Measurements from ENCODE around the gene APOE. TPM values are rescaled to one million over a fixed set of nuclear protein-coding genes. Genes with fewer than 3 reads are reported as not detected.
A peak's percentile ranks its signal among the peaks of the same experiment; 100 is the strongest.

APOE gene
- total and polyA plus RNA-seq, 2 of the 13 experiments (the other 11 are each of a cell fraction or from before 2014, with no cell fraction given), result 1,328 to 1,470 TPM

- ChIA-PET POLR2A (interaction anchor here (1.2 to 14.7 kb wide), 7 partner anchors 12 to 46 kb away, joined by 3 to 317 read pairs (median 25); partner anchors contain the start of genes APOC2 and CLPTM1), CTCF (ENCODE audit: low intra/inter-chr PET ratio, low total read pairs) (no interaction called here)
- peaks cover 20% of the 10 kb centered on the region for H3K79me2 ChIP-seq (ENCODE audit: insufficient read depth, low read length)
- no peak overlapping the region for H3K27ac ChIP-seq (ENCODE audit: extremely low read length, insufficient read depth, low read length)
- peaks cover 3 to 21% of the 10 kb centered on the region in 2 experiments for H3K36me3 ChIP-seq (replicated peaks in 1 of 2; ENCODE audit: control insufficient read depth in 1 of 2, insufficient read depth in 2 of 2, low read length in 2 of 2)
- intact Hi-C loops (cut with micrococcal nuclease; ENCODE audit: unreplicated experiment), result no loop called here
- TF ChIP-seq ZNF101 (CRISPR knock-in tag; IDR thresholded peaks at IDR 0.05; ENCODE audit: borderline replicate concordance, low read depth) (no peak), ZNF121 (CRISPR knock-in tag; IDR thresholded peaks at IDR 0.05) (peak; percentile 67; the same call in 1 of the 2 replicates), ATF7-NPFF (CRISPR knock-in tag; IDR thresholded peaks at IDR 0.05; ENCODE audit: low read depth) (no peak)
- H3K9ac ChIP-seq (ENCODE audit: insufficient read depth, low read depth, low read length), result no peak overlapping the region
- H3K4me3 ChIP-seq (replicated peaks in 1 of 3; ENCODE audit: insufficient read depth in 1 of 3, low read depth in 2 of 3, low read length in 3 of 3), result no peak overlapping the region
- in situ Hi-C loops (cut with HindIII; ENCODE audit: extremely low pct_ligation_motif_present, low pct_unique_long_range_greater_than_20kb), result no loop called here
- DNase-seq (ENCODE audit: low spot score), result no peak
- no peak overlapping the region for H2AFZ ChIP-seq (ENCODE audit: low read length)
- peak overlapping the region; percentile 26; the same call in 1 of the 2 replicates for H3K4me2 ChIP-seq (ENCODE audit: low read depth, low read length)
- H3K27me3 ChIP-seq (ENCODE audit: control insufficient read depth in 1 of 2, insufficient read depth in 2 of 2, low read length in 2 of 2), result no peaks in the 10 kb centered on the region; a peak in 1 of 5 replicates
- 96% methylated on average over 40 of the region's 46 CpGs for WGBS (ENCODE audit: low lambda C conversion rate)
- no peak for ATAC-seq
- H4K20me1 ChIP-seq (ENCODE audit: insufficient read depth, low read length), result peaks cover 14% of the 10 kb centered on the region
- FAIRE-seq, result no peak
- peaks cover 72% of the 10 kb centered on the region for H3K4me1 ChIP-seq (ENCODE audit: insufficient read depth, low read length)
- no peaks in the 10 kb centered on the region for H3K9me3 ChIP-seq (ENCODE audit: low read length)
- no TSS peak for BruUV-seq (replicated peaks)
These were observed 2.7 kb downstream of the APOE start for GRCh38 chr19:44908074-44908835.

GRCh38 chr19:44908836-44909261 lies 3.3 kb downstream of the APOE start:
- Histone ChIP-seq H3K4me3 (replicated peaks in 1 of 3; ENCODE audit: insufficient read depth in 1 of 3, low read depth in 2 of 3, low read length in 3 of 3) (no peak overlapping the region), H2AFZ (ENCODE audit: low read length) (no peak overlapping the region), H3K4me2 (ENCODE audit: low read depth, low read length) (no peak overlapping the region), H3K9ac (ENCODE audit: insufficient read depth, low read depth, low read length) (no peak overlapping the region), H3K27ac (ENCODE audit: extremely low read length, insufficient read depth, low read length) (no peak overlapping the region), H3K9me3 (ENCODE audit: low read length) (no peaks in the 10 kb centered on the region), H4K20me1 (ENCODE audit: insufficient read depth, low read length) (peaks cover 14% of the 10 kb centered on the region), H3K36me3 (replicated peaks in 1 of 2; ENCODE audit: control insufficient read depth in 1 of 2, insufficient read depth in 2 of 2, low read length in 2 of 2) (peaks cover 3 to 21% of the 10 kb centered on the region in 2 experiments), H3K4me1 (ENCODE audit: insufficient read depth, low read length) (peaks cover 73% of the 10 kb centered on the region), H3K79me2 (ENCODE audit: insufficient read depth, low read length) (peaks cover 20% of the 10 kb centered on the region), H3K27me3 (ENCODE audit: control insufficient read depth in 1 of 2, insufficient read depth in 2 of 2, low read length in 2 of 2) (no peaks in the 10 kb centered on the region; a peak in 1 of 5 replicates)
- POLR2A ChIA-PET, result interaction anchor here (2.8 to 14.7 kb wide), 5 partner anchors 16 to 45 kb away, joined by 18 to 317 read pairs (median 55); partner anchors contain the start of genes APOC2 and CLPTM1
- intact Hi-C loops (cut with micrococcal nuclease; ENCODE audit: unreplicated experiment), result no loop called here
- WGBS (ENCODE audit: low lambda C conversion rate), result 96% methylated on average over 34 of the region's 44 CpGs
- FAIRE-seq (no peak), DNase-seq (ENCODE audit: low spot score) (no peak), ATAC-seq (no peak)
- TSS peak; percentile 88 for BruUV-seq (replicated peaks)
- in situ Hi-C loops (cut with HindIII; ENCODE audit: extremely low pct_ligation_motif_present, low pct_unique_long_range_greater_than_20kb), result no loop called here
- no peak for TF ChIP-seq NCOA2 (CRISPR knock-in tag; IDR thresholded peaks at IDR 0.05)
- 0 out of 2 replicates have a peak, but pooled peaks have one; percentile 42 for TF ChIP-seq HNRNPL (IDR thresholded peaks at IDR 0.05; ENCODE audit: low read depth, low read length)
- no peak for TF ChIP-seq ZNF788 (CRISPR knock-in tag; IDR thresholded peaks at IDR 0.05; ENCODE audit: borderline replicate concordance)
- peak; percentile 58 for TF ChIP-seq ZBTB33 (CRISPR knock-in tag; IDR thresholded peaks at IDR 0.05)
- TF ChIP-seq AGO2 (optimal IDR thresholded peaks at IDR 0.05; ENCODE audit: low read depth, low read length), result peak; percentile 83
- peak; percentile 79; the same call in 1 of the 2 replicates for TF ChIP-seq RBFOX2 (IDR thresholded peaks at IDR 0.05; ENCODE audit: low read depth, low read length)
- CTCF ChIA-PET (ENCODE audit: low intra/inter-chr PET ratio, low total read pairs), result interaction anchor here (4.3 kb wide), 1 partner anchor 43 kb away, joined by 45 read pairs; no protein-coding TSS in a partner anchor

All from HepG2 (cell line).